ENCODE data around the gene TMEM181. TPM values are rescaled to one million over a fixed set of nuclear protein-coding genes. Genes with fewer than 3 reads are reported as not detected.
"Not testable (repeated sequence)": the region's sequence is repeated elsewhere in the genome, so short reads cannot be mapped to it uniquely, and the experiment has no call there.

TMEM181 gene
- total and polyA plus RNA-seq, 2 experiments from 2014 or later: 11.9 to 25.2 TPM

DNA sequence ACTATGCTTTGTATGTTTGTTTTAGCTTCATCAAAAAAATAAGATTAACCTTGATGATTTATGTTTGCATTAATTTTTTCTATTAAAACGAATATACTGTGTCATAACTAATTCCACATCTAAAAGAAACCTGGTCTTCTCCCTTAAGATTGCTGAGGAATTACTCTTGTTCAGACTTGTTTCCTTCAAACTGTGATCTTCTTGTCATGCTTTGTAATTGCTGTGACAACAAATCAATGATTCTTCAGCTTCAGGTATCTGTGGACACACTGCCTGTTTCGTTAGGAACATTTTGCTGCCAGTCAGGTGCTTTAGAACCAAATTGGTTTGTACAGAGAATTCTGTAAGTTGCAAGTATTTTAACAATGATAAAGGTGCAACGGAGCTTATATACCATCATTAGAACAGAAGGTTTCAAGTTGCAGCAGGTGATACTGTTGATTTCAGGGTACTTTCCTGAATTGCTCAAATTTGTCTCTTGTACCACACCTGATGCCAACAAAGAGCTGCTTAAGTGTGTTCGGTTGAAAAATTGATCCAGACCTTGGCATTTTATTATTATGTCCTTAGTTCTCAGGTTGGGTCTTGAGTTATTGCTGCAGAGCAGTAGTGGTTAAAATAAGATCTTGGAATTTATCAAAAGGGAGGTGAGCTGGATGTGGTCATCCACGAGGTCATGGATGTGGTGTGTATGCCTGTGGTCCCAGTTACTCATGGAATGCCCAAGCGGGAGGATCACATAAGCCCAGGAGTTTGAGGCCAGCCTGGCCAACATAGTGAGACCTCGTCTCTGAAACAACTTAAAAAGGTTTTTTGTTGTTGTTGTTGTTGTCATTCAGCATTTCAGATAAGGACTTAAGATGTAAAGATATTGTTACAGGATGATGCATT is 109.5 kb downstream of the TMEM181 start:
- Histone ChIP-seq H2AFZ (no peak overlapping the region), H3K79me2 (replicated peaks; ENCODE audit: insufficient read depth) (no peaks in the 10 kb centered on the region), H3K4me3 (no peak overlapping the region), H3K4me2 (no peak overlapping the region), H3K27me3 (ENCODE audit: insufficient read depth) (no peaks in the 10 kb centered on the region), H3F3A (replicated peaks; ENCODE audit: low read depth) (no peaks in the 10 kb centered on the region), H3K27ac (ENCODE audit: low read depth) (no peak overlapping the region), H3K4me1 (ENCODE audit: insufficient read depth) (no peaks in the 10 kb centered on the region), H3K36me3 (ENCODE audit: insufficient read depth) (no peaks in the 10 kb centered on the region), H3K9me2 (ENCODE audit: insufficient read depth) (no peaks in the 10 kb centered on the region), H4K20me1 (replicated peaks; ENCODE audit: insufficient read depth) (no peaks in the 10 kb centered on the region)
- DNase-seq (ENCODE audit: low spot score): no peak
- Mint-ChIP-seq H3K27me3 (ENCODE audit: insufficient read depth, low read depth, poor library complexity) (peaks cover 4% of the 10 kb centered on the region), H3K4me1 (no peaks in the 10 kb centered on the region; the same call in 2 of the 3 replicates), H3K9me3 (no peaks in the 10 kb centered on the region), H3K4me3 (no peak overlapping the region), H3K36me3 (ENCODE audit: low read depth) (no peaks in the 10 kb centered on the region), H3K27ac (no peak overlapping the region)
- ATAC-seq: no peak
- TF ChIP-seq CREB1 (CRISPR knock-in tag; IDR thresholded peaks at IDR 0.05; ENCODE audit: low read depth) (no peak), ETS1 (IDR thresholded peaks at IDR 0.05) (no peak), ZNF331 (CRISPR knock-in tag; IDR thresholded peaks at IDR 0.05; ENCODE audit: low read depth) (no peak), POLR2AphosphoS5 (IDR thresholded peaks at IDR 0.05; ENCODE audit: low read depth) (no peak), NANOG (IDR thresholded peaks at IDR 0.05; ENCODE audit: borderline replicate concordance) (no peak), EZH2 (IDR thresholded peaks at IDR 0.05; ENCODE audit: low read depth, unreplicated experiment) (no peak), ZNF114 (CRISPR knock-in tag; IDR thresholded peaks at IDR 0.05) (no peak), EZH2phosphoT487 (IDR thresholded peaks at IDR 0.05; ENCODE audit: unreplicated experiment) (no peak), ZNF462 (CRISPR knock-in tag; IDR thresholded peaks at IDR 0.05) (no peak), REST (IDR thresholded peaks at IDR 0.05; ENCODE audit: unreplicated experiment) (no peak)

- not testable (repeated sequence) for H4K20me1 ChIP-seq (replicated peaks; ENCODE audit: insufficient read depth); H3K4me3 ChIP-seq; H3K4me3 Mint-ChIP-seq; H3K79me2 ChIP-seq (replicated peaks; ENCODE audit: insufficient read depth); ATAC-seq; H3K4me1 ChIP-seq (ENCODE audit: insufficient read depth); H3K27me3 Mint-ChIP-seq (ENCODE audit: insufficient read depth, low read depth, poor library complexity); H3K4me2 ChIP-seq; H3K27ac Mint-ChIP-seq; H3K4me1 Mint-ChIP-seq; H3K27me3 ChIP-seq (ENCODE audit: insufficient read depth); DNase-seq (ENCODE audit: low spot score); H3K36me3 ChIP-seq (ENCODE audit: insufficient read depth); H3K9me3 Mint-ChIP-seq; H3K9me2 ChIP-seq (ENCODE audit: insufficient read depth); H3F3A ChIP-seq (replicated peaks; ENCODE audit: low read depth); H3K36me3 Mint-ChIP-seq (ENCODE audit: low read depth); H3K27ac ChIP-seq (ENCODE audit: low read depth)
- H2AFZ ChIP-seq: 0 out of 2 replicates have a peak overlapping the region, but pooled peaks have one; percentile 59
These were observed 112.2 kb downstream of the TMEM181 start for GRCh38 chr6:158672119-158672518.

Measured in GM23338 (cell line).